Panc1 (cell line): Measurements from ENCODE around the gene LINC01488. TPM values are rescaled to one million over a fixed set of nuclear protein-coding genes. Genes with fewer than 3 reads are reported as not detected.
A peak's percentile ranks its signal among the peaks of the same experiment; 100 is the strongest.

Source experiments
- ATAC-seq: fragments of 200-7000 bp; cut with Tn5 transposase; 2 replicates; pipeline ENCODE4 v1.9.1; 2020; ENCODE audit warnings: mild to moderate bottlenecking, moderate library complexity
- BruUV-seq: library from RNA; stranded (reverse); fragments of 400-500 nt; replicated peaks from 2 replicates; lab custom pipeline; 2021; lab: Mats Ljungman, UMichigan
- CTCF ChIA-PET: fragments of 300-600 bp; sonication (Branson Sonifier 250); formaldehyde crosslinking; loops from one replicate; lab custom pipeline; 2022; ENCODE audit warnings: antibody characterized with exemption; lab: Charles Lee
- POLR2A ChIA-PET: fragments of 300-600 bp; sonication (Branson Sonifier 250); formaldehyde crosslinking; loops from one replicate; lab custom pipeline; 2022; ENCODE audit warnings: antibody characterized with exemption; lab: Charles Lee
- DNase-seq: peaks from one replicate; pipeline ENCODE4 v3.0.0-alpha.2; 2010; ENCODE audit warnings: low read depth, low spot score
- H3K27ac ChIP-seq: 2 replicates; pipeline ENCODE4 v1.5.1; 2011; ENCODE audit warnings: mild to moderate bottlenecking, low read length, inconsistent platforms
- H3K27me3 ChIP-seq: fragments of 200-500 bp; sonication (Bioruptor generic); 2 replicates; pipeline ENCODE4 v1.6.0; 2014; ENCODE audit warnings: low read length, inconsistent platforms; ENCODE audit not compliant: control insufficient read depth, insufficient read depth
- H3K36me3 ChIP-seq: fragments of 200-500 bp; sonication (Bioruptor generic); 2 replicates; pipeline ENCODE4 v1.5.1; 2014; ENCODE audit warnings: inconsistent platforms, mild to moderate bottlenecking, low read length, moderate library complexity; ENCODE audit not compliant: control insufficient read depth, insufficient read depth
- H3K4me1 ChIP-seq: 2 replicates; pipeline ENCODE4 v1.5.1; 2011; ENCODE audit warnings: inconsistent platforms, mild to moderate bottlenecking, low read length, moderate library complexity; ENCODE audit not compliant: control insufficient read depth, insufficient read depth
- H3K4me3 ChIP-seq, 2 experiments: 2 replicates each; pipeline ENCODE4 v1.5.1; 2011 to 2012; ENCODE audit warnings: low read depth in 2 of 2, low read length in 2 of 2, mild to moderate bottlenecking in 2 of 2, inconsistent platforms in 1 of 2, moderate library complexity in 1 of 2
- H3K9me3 ChIP-seq: fragments of 200-500 bp; sonication (Bioruptor generic); 2 replicates; pipeline ENCODE4 v1.5.1; 2014; ENCODE audit warnings: low read depth, mild to moderate bottlenecking, inconsistent platforms, low read length, moderate library complexity; ENCODE audit not compliant: control insufficient read depth, insufficient read depth
- CTCF ChIP-seq: fragments of 450-650 bp; IDR thresholded peaks from 2 replicates; pipeline ENCODE4 v1.5.1; 2017; ENCODE audit warnings: mild to moderate bottlenecking
- POLR2AphosphoS5 ChIP-seq: IDR thresholded peaks from 2 replicates; pipeline ENCODE4 v1.6.1; 2012; ENCODE audit warnings: mild to moderate bottlenecking, low read depth, low read length, moderate library complexity
- REST ChIP-seq, 2 experiments: IDR thresholded peaks; 2 replicates each; pipeline ENCODE4 v1.6.1; 2011 to 2012; ENCODE audit warnings: low read depth in 2 of 2, control low read depth in 1 of 2, low read length in 1 of 2, mild to moderate bottlenecking in 1 of 2, moderate library complexity in 1 of 2; ENCODE audit not compliant: insufficient read depth in 1 of 2
- SIN3A ChIP-seq: IDR thresholded peaks from 2 replicates; pipeline ENCODE4 v1.6.1; 2012; ENCODE audit warnings: low read depth, mild to moderate bottlenecking, low read length, moderate library complexity, borderline replicate concordance; ENCODE audit not compliant: insufficient read depth
- TCF7L2 ChIP-seq: IDR thresholded peaks from 2 replicates; pipeline ENCODE4 v1.6.1; 2011; ENCODE audit warnings: mild to moderate bottlenecking, low read depth, low read length, inconsistent platforms
- in situ Hi-C: cut with HindIII; loops from 2 replicates; pipeline ENCODE4 v1.10.0; 2016; ENCODE audit warnings: low sequenced_read_pairs, low pct_unique_long_range_greater_than_20kb
- intact Hi-C: fragments of 100-400 bp; cut with micrococcal nuclease; formaldehyde crosslinking; loops from one replicate; pipeline ENCODE4 v1.10.0; 2022; ENCODE audit not compliant: unreplicated experiment
- total RNA-seq: library from RNA; stranded (reverse); gene quantifications from one replicate; pipeline ENCODE4 v1.2.1, GENCODE V29; 2021; ENCODE audit not compliant: unreplicated experiment

Gene LINC01488
- total RNA-seq, 1 experiment from 2014 or later: not detected

GRCh38 chr11:69540118-69541000 is 58.9 kb downstream of the LINC01488 start:
- in situ Hi-C loops (no loop called here), intact Hi-C loops (no loop called here)
- H3K27me3 ChIP-seq: no peaks in the 10 kb centered on the region
- no peak for DNase-seq
- no peaks in the 10 kb centered on the region for H3K9me3 ChIP-seq
- no TSS peak for BruUV-seq
- H3K36me3 ChIP-seq: no peaks in the 10 kb centered on the region
- peaks cover 5% of the 10 kb centered on the region; the same call in 1 of the 2 replicates for H3K4me1 ChIP-seq
- peak; percentile 60; the same call in 1 of the 2 replicates for ATAC-seq
- CTCF ChIA-PET: no interaction called here
- POLR2A ChIA-PET: no interaction called here
- TF ChIP-seq CTCF: no peak
- no peak for TF ChIP-seq REST (IDR thresholded peaks at IDR 0.05; ENCODE audit: insufficient read depth in 1 of 2, low read depth in 2 of 2, low read length in 1 of 2)
- no peak for TF ChIP-seq POLR2AphosphoS5
- no peak for TF ChIP-seq TCF7L2
- no peak for TF ChIP-seq SIN3A
- H3K4me3 ChIP-seq: no peak overlapping the region
- no peak overlapping the region for H3K27ac ChIP-seq

GRCh38 chr11:69541001-69541285 is 59.5 kb downstream of the LINC01488 start:
- no peak for ATAC-seq
- no peak for DNase-seq
- ChIA-PET CTCF (no interaction called here), POLR2A (no interaction called here)
- Histone ChIP-seq H3K4me1 (peaks cover 5% of the 10 kb centered on the region; the same call in 1 of the 2 replicates), H3K27ac (no peak overlapping the region), H3K4me3 (no peak overlapping the region), H3K36me3 (no peaks in the 10 kb centered on the region), H3K27me3 (no peaks in the 10 kb centered on the region), H3K9me3 (no peaks in the 10 kb centered on the region)
- in situ Hi-C loops: no loop called here
- no peak for TF ChIP-seq POLR2AphosphoS5
- no TSS peak for BruUV-seq
- intact Hi-C loops: no loop called here
